SK-N-SH (cell line): ENCODE results near the gene CARS2. TPM values are rescaled to one million over a fixed set of nuclear protein-coding genes. Genes with fewer than 3 reads are reported as not detected.

Experiments used
- CTCF ChIA-PET: fragments of 300-600, 350-600 bp; formaldehyde crosslinking; extraction: SDS; loops from one replicate; lab custom pipeline; 2021; lab: Yijun Ruan, JAX
- POLR2A ChIA-PET: fragments of 350-600 bp; sonication (Branson Sonifier 250); formaldehyde crosslinking; extraction: SDS; loops from one replicate; lab custom pipeline; 2020; ENCODE audit warnings: antibody characterized with exemption, inconsistent platforms; lab: Yijun Ruan, JAX
- DNase-seq: peaks from one replicate; pipeline ENCODE4 v3.0.0; 2012
- H2AFZ ChIP-seq: fragments of 200-600 bp; sonication (generic); 2 replicates; pipeline ENCODE4 v1.8.1; 2016; ENCODE audit warnings: antibody characterized with exemption, mild to moderate bottlenecking, low read depth
- H3F3A ChIP-seq: fragments of 200-600 bp; sonication (generic); replicated peaks from 2 replicates; pipeline ENCODE3; 2016; ENCODE audit warnings: antibody characterized with exemption, mild to moderate bottlenecking; ENCODE audit not compliant: insufficient read depth
- H3K27ac ChIP-seq, 2 experiments: fragments of 200-500 bp in 1 of 2; fragments of 200-600 bp in 1 of 2; sonication (Bioruptor generic) in 1 of 2; sonication (generic), shearing (Covaris generic) in 1 of 2; 2 replicates each; pipeline versions ENCODE4 v1.5.1 to v1.6.1; 2014 to 2016; ENCODE audit warnings: low read depth in 2 of 2, inconsistent platforms in 1 of 2, low read length in 1 of 2, mild to moderate bottlenecking in 1 of 2, mixed read lengths in 1 of 2
- H3K27me3 ChIP-seq: fragments of 200-600 bp; sonication (generic), shearing (Covaris generic); 2 replicates; pipeline ENCODE4 v1.6.1; 2016; ENCODE audit warnings: mixed run types; ENCODE audit not compliant: insufficient read depth
- H3K36me3 ChIP-seq, 2 experiments: fragments of 200-500 bp in 1 of 2; fragments of 200-600 bp in 1 of 2; sonication (Bioruptor generic) in 1 of 2; sonication (generic) in 1 of 2; replicated peaks in 1 of 2; 2 replicates each; pipeline versions ENCODE3 to v1.5.1; 2014 to 2016; ENCODE audit warnings: low read length in 1 of 2, mild to moderate bottlenecking in 1 of 2; ENCODE audit not compliant: insufficient read depth in 2 of 2, control insufficient read depth in 1 of 2
- H3K4me1 ChIP-seq, 2 experiments: fragments of 200-500 bp in 1 of 2; fragments of 200-600 bp in 1 of 2; sonication (Bioruptor generic) in 1 of 2; sonication (generic), shearing (Covaris generic) in 1 of 2; 2 replicates each; pipeline versions ENCODE4 v1.5.1 to v1.6.1; 2014 to 2016; ENCODE audit warnings: low read depth in 1 of 2, low read length in 1 of 2, mixed run types in 1 of 2; ENCODE audit not compliant: insufficient read depth in 2 of 2, control insufficient read depth in 1 of 2
- H3K4me2 ChIP-seq: fragments of 200-600 bp; sonication (generic), shearing (Covaris generic); 2 replicates; pipeline ENCODE4 v1.6.1; 2017; ENCODE audit warnings: mixed run types
- H3K4me3 ChIP-seq, 2 experiments: fragments of 200-500 bp in 1 of 2; fragments of 200-600 bp in 1 of 2; sonication (Bioruptor generic) in 1 of 2; sonication (generic), shearing (Covaris generic) in 1 of 2; 2 replicates each; pipeline versions ENCODE4 v1.5.1 to v1.8.1; 2014 to 2016; ENCODE audit warnings: low read depth in 2 of 2, inconsistent platforms in 1 of 2, low read length in 1 of 2, mild to moderate bottlenecking in 1 of 2, mixed read lengths in 1 of 2, moderate library complexity in 1 of 2
- H3K79me2 ChIP-seq: fragments of 200-600 bp; sonication (generic); 2 replicates; pipeline ENCODE4 v1.8.1; 2017; ENCODE audit warnings: mild to moderate bottlenecking; ENCODE audit not compliant: insufficient read depth
- H3K9ac ChIP-seq: fragments of 200-600 bp; sonication (generic); 2 replicates; pipeline ENCODE4 v1.6.1; 2017; ENCODE audit warnings: mixed run types
- H3K9me2 ChIP-seq: fragments of 200-600 bp; sonication (generic); 2 replicates; pipeline ENCODE4 v1.6.1; 2017; ENCODE audit warnings: mixed run types
- H3K9me3 ChIP-seq: fragments of 200-600 bp; sonication (generic); 2 replicates; pipeline ENCODE4 v1.6.1; 2017; ENCODE audit warnings: mixed run types, mild to moderate bottlenecking, moderate library complexity
- H4K20me1 ChIP-seq: fragments of 200-600 bp; sonication (generic); 2 replicates; pipeline ENCODE4 v1.6.1; 2017; ENCODE audit warnings: mild to moderate bottlenecking, mixed run types; ENCODE audit not compliant: insufficient read depth
- ELF1 ChIP-seq: IDR thresholded peaks from 2 replicates; pipeline ENCODE4 v1.4.0; 2012
- EP300 ChIP-seq, 2 experiments: IDR thresholded peaks; 2 replicates each; pipeline versions ENCODE4 v1.4.0 to v1.6.1; 2012; ENCODE audit warnings: borderline replicate concordance in 1 of 2, low read depth in 1 of 2, low read length in 1 of 2
- EZH2phosphoT487 ChIP-seq: fragments of 200-600 bp; sonication (generic); IDR thresholded peaks from 2 replicates; pipeline ENCODE4 v1.6.1; 2017; ENCODE audit warnings: low read depth, mixed run types, mild to moderate bottlenecking, antibody characterized with exemption, moderate library complexity, borderline replicate concordance
- FOXM1 ChIP-seq: IDR thresholded peaks from 2 replicates; pipeline ENCODE4 v1.4.0; 2012; ENCODE audit warnings: low read depth, mild to moderate bottlenecking
- IRF3 ChIP-seq: fragments of 150-350 bp; IDR thresholded peaks from 2 replicates; pipeline ENCODE4 v1.6.1; 2016; ENCODE audit warnings: mild to moderate bottlenecking, low read depth, low read length
- MEF2A ChIP-seq: IDR thresholded peaks from 2 replicates; pipeline ENCODE4 v1.4.0; 2012; ENCODE audit warnings: low read depth, borderline replicate concordance
- MXI1 ChIP-seq: IDR thresholded peaks from 2 replicates; pipeline ENCODE4 v1.6.1; 2012; ENCODE audit warnings: mild to moderate bottlenecking, low read depth, low read length, improper control_type of control experiment
- NFIC ChIP-seq: IDR thresholded peaks from 2 replicates; pipeline ENCODE4 v1.4.0; 2012; ENCODE audit warnings: borderline replicate concordance
- POLR2AphosphoS5 ChIP-seq: IDR thresholded peaks from 2 replicates; pipeline ENCODE4 v1.6.1; 2012; ENCODE audit warnings: low read depth, low read length
- RCOR1 ChIP-seq: fragments of 150-350 bp; IDR thresholded peaks from 2 replicates; pipeline ENCODE4 v1.6.1; 2017; ENCODE audit warnings: antibody characterized with exemption, low read length
- RXRA ChIP-seq: IDR thresholded peaks from 2 replicates; pipeline ENCODE4 v1.4.0; 2012; ENCODE audit warnings: low read depth, mild to moderate bottlenecking, borderline replicate concordance
- SIN3A ChIP-seq: IDR thresholded peaks from 2 replicates; pipeline ENCODE4 v1.6.1; 2012; ENCODE audit warnings: low read depth, mild to moderate bottlenecking, low read length, moderate library complexity, borderline replicate concordance
- SMC3 ChIP-seq: IDR thresholded peaks from 2 replicates; pipeline ENCODE4 v1.6.1; 2012; ENCODE audit warnings: low read depth, low read length, improper control_type of control experiment
- TAF1 ChIP-seq: IDR thresholded peaks from 2 replicates; pipeline ENCODE4 v1.6.1; 2012; ENCODE audit warnings: low read depth, mild to moderate bottlenecking, low read length, moderate library complexity, borderline replicate concordance
- TCF12 ChIP-seq: IDR thresholded peaks from 2 replicates; pipeline ENCODE4 v1.4.0; 2012
- TEAD4 ChIP-seq: IDR thresholded peaks from 2 replicates; pipeline ENCODE4 v1.4.0; 2012; ENCODE audit warnings: mild to moderate bottlenecking, borderline replicate concordance; ENCODE audit not compliant: insufficient read depth
- USF1 ChIP-seq: IDR thresholded peaks from 2 replicates; pipeline ENCODE4 v1.4.0; 2012; ENCODE audit warnings: low read depth, borderline replicate concordance
- YY1 ChIP-seq: IDR thresholded peaks from 2 replicates; pipeline ENCODE4 v1.4.0; 2012; ENCODE audit warnings: low read depth, mild to moderate bottlenecking
- ZBTB33 ChIP-seq: IDR thresholded peaks from 2 replicates; pipeline ENCODE4 v1.4.0; 2012; ENCODE audit warnings: low read depth, borderline replicate concordance
- WGBS: methylation state at CpG from one replicate; pipeline ENCODE4 v1.1.6; 2017; ENCODE audit warnings: low lambda C conversion rate; 5-methylcytosine and 5-hydroxymethylcytosine counted together
- polyA plus RNA-seq, 3 experiments: library from polyadenylated mRNA; depleted of rRNA; stranded (reverse); fragments of >200 nt; gene quantifications; 2 replicates each; pipeline ENCODE4 v1.2.3, GENCODE V29; 2012

The CARS2 gene
- polyA plus RNA-seq, 1 of the 3 experiments (the other 2 are of a cell fraction) = 78.6 TPM

- no peak for TF ChIP-seq RXRA
- TF ChIP-seq MEF2A = no peak
- peak; percentile 89 for TF ChIP-seq ELF1
- no peak for TF ChIP-seq TEAD4
- TF ChIP-seq TCF12 = no peak
- peak; percentile 69; the same call in 1 of the 2 replicates for TF ChIP-seq POLR2AphosphoS5
- TF ChIP-seq IRF3 = no peak
- no peak for TF ChIP-seq ZBTB33
Measured at GRCh38 chr13:110705826-110706569, at the start of gene CARS2 (continued).

GRCh38 chr13:110748271-110748670 lies 42.4 kb upstream of the CARS2 start:
- Histone ChIP-seq H3K27ac (no peak overlapping the region), H3K9me2 (no peaks in the 10 kb centered on the region), H3K4me2 (no peak overlapping the region), H3F3A (no peaks in the 10 kb centered on the region), H3K9me3 (peaks cover 13% of the 10 kb centered on the region), H3K4me1 (no peaks in the 10 kb centered on the region), H3K9ac (no peak overlapping the region), H3K36me3 (no peaks in the 10 kb centered on the region), H4K20me1 (no peaks in the 10 kb centered on the region), H3K27me3 (no peaks in the 10 kb centered on the region), H3K4me3 (no peak overlapping the region), H3K79me2 (no peaks in the 10 kb centered on the region), H2AFZ (no peak overlapping the region)
- no peak for DNase-seq
- ChIA-PET CTCF (no interaction called here), POLR2A (no interaction called here)
- TF ChIP-seq TEAD4 (no peak), EZH2phosphoT487 (no peak), TAF1 (no peak)
- 68% methylated on average over 4 of the region's 4 CpGs for WGBS

- 85% methylated on average over 1 of the region's 1 CpG for WGBS
- CTCF ChIA-PET = interaction anchor here (0.8 kb wide), 1 partner anchor 1785 kb away, joined by 3 read pairs; no protein-coding TSS in a partner anchor
Measured at GRCh38 chr13:110746438-110746837, 40.5 kb upstream of the CARS2 start.

More at GRCh38 chr13:110746438-110746837, 40.5 kb upstream of the CARS2 start:
- H3K79me2 ChIP-seq = no peaks in the 10 kb centered on the region
- H3K27ac ChIP-seq = no peak overlapping the region
- peaks cover 8% of the 10 kb centered on the region for H3K9me3 ChIP-seq
- H3K27me3 ChIP-seq = no peaks in the 10 kb centered on the region
- no peak overlapping the region for H2AFZ ChIP-seq
- no peaks in the 10 kb centered on the region for H3F3A ChIP-seq
- H3K4me1 ChIP-seq = no peaks in the 10 kb centered on the region
- POLR2A ChIA-PET = no interaction called here
- no peak for DNase-seq
- H4K20me1 ChIP-seq = no peaks in the 10 kb centered on the region
- H3K4me3 ChIP-seq = no peak overlapping the region
- no peaks in the 10 kb centered on the region for H3K36me3 ChIP-seq
- no peak overlapping the region for H3K4me2 ChIP-seq
- no peak overlapping the region for H3K9ac ChIP-seq
- no peaks in the 10 kb centered on the region for H3K9me2 ChIP-seq
- TF ChIP-seq TEAD4 (no peak), EP300 (IDR thresholded peaks at IDR 0.05; ENCODE audit: borderline replicate concordance in 1 of 2, low read depth in 1 of 2, low read length in 1 of 2) (no peak), TAF1 (no peak), FOXM1 (no peak), MEF2A (no peak), MXI1 (no peak), NFIC (no peak), YY1 (no peak), RCOR1 (no peak), USF1 (no peak), SIN3A (no peak), SMC3 (no peak), ZBTB33 (no peak), EZH2phosphoT487 (no peak)
